NCI-H1694 (cell line): ENCODE results near the gene LIPN.

Source experiments
- DNase-seq: peaks from one replicate; lab custom pipeline; 2025; lab: John Stamatoyannopoulos, UW

The LIPN gene

DNA sequence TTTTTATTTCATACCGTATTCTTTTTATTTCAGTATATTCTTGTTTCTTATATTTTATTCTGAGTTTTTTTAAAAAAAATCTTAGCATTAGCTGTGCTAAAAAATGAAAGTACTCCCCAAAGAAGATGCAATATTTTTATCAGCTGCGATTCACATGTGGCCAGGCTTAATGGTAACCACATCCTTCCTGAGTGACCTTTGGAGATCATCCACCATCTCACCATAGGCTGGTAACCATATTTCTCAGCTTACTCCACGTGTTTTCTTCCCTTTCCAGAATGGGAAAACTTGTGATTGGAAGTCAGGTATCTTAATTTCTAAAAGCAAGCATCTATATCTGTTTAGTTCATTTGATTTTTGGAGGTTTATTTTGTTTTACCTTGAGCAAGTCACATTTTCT, 23.9 kb downstream of the LIPN start:
- no peak for DNase-seq

DNA sequence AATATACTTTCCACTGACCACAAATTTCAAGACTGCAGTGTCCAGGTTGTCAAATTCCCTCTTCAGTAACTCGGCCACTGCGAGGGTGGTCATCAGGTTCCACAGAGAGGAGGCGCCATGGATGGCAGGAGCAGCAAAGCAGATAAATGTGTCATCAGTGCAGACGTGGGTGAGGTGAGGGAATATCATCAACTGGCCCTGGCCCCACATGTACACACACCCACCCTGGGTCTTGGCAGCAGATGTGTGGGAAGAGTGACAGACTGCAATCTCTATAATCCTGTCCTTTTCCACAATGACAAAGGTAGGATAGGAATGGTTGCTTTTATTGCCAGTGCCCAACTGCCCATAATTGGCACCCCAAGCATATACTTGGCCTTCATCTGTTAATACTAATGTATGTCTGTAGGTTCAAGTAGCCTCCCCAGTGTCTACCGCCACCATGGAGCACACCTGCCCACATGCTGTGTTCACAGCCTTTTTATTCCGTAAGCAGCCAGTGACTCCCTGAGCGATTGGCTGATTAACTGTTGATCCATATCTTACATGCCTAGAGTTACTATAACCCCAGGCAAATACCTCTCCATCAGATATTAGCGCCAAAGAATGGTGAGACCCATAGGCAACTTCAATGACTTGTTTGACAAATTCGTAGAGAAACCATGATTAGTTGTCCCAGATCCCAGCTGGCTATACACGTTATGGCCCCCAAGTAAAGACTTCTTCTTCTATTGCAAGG, 26.4 kb downstream of the LIPN start:
- DNase-seq = no peak

DNA sequence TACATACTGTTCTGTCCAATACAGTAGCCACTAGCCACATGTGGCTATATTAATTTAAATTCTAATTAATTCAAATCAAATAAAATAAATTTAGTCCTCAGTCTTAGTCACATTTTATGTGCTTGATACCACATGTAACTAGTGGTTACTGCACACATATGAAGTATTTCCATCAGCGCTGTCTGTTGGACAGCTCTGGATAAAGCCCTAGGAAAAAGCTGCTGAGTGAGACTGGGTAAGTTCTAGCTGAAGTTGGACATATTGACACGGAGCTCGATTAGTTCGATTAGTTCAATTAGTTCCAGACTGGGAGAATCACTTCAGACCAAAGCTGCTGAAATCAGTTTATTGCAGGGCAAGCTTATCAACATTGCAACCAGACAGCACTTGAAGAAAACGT, 27.6 kb downstream of the LIPN start:
- DNase-seq = no peak

DNA sequence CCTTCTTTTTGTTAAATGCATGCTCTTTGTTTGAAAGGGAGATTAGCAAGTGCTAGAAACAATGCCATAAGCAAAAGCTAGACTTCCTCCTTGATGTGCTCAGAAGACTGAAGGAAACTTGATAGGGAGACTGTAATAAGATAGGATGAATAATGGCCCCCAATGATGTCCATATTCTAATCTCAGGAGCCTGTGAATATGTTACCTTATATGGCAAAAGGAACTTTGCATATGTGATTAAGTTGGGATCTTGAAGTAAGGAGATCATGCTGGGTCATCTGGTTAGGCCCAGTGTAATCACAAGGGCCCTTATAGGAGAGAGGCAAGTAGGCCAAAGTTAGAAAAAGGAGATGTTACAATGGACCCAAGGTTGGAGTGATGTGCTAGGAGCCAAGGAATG, 29.1 kb downstream of the LIPN start:
- DNase-seq = no peak

DNA sequence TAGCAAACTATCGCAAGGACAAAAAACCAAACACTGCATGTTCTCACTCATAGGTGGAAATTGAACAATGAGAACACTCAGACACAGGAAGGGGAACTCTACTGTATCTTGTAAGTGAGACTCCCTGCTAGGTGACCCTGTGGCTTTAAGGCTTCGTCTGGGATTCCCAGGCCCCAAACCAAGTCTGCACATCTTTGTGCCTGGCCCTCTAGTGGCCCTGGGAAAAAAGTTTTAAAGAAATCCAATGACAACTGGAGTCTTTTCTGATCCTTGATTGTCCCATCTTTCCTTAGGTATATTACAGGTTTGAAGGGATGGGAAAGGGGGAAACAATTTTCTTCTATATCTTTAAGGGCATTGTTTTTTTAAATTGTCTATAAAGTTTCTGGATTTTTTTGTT, 32.1 kb downstream of the LIPN start:
- no peak for DNase-seq

DNA sequence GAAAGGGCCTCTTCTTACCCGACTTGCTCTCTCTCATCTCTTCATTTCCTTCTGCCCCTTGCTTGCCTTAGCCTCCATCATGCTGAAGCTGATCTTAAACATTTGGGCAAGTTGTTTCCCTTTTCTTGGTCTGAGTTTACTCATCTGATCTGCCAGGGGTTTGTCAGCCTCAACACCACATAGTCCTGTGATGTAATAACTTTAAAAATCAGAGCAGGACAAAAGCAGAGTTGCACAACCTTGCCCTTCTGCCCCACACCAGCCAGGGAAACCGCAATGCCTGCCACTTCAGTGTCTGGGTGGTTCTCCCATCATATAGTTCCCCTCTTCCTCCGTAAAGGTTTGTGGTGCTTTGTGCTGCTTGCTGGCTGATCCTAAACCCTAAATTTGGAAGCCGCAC, 32.8 kb downstream of the LIPN start:
- no peak for DNase-seq

DNA sequence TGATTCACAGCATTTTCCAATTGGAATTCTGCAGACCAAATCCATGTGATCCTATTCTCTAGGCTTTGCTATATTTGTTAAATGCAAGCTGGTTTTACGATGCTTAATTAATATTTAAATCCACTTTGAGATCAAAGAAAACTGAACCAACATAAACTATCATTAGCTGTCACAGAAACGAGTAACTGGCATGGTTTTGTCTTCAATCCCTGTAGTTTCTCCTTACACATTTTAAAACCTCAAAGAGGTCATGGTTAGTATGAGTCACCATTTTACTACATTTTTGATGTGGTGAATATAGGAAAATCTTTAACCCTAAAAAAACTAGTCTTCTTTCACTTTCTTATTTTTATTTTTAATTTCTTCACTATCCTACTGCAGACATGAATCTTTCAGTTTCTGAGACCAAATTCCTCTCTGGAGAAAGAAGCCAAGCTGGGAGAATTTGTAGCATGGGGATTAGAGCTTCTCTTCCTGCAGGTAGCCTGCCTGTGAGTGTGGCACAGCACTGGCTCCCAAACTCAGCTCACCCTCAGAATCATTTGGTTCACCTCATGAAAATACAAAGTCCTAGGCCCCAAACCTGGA, 34.0 kb downstream of the LIPN start:
- no peak for DNase-seq

DNA sequence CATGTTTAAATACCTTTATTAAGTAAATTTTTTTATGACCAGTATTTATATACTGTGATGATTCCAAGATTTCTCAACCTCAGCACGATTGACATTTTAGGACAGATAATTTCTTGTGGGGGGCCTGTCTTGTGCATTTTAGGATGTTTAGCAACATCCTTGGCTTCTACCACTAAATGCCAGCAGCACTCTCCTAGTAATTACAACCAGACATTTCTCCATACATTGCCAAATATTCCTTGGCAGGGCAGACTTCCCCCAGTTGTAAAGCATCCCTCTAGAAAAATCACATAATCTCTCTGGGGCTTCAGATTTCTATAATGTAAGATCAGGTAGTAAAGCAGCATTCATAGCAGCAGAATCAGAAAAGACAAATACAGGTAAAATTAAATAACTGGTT, 34.9 kb downstream of the LIPN start:
- DNase-seq = no peak

DNA sequence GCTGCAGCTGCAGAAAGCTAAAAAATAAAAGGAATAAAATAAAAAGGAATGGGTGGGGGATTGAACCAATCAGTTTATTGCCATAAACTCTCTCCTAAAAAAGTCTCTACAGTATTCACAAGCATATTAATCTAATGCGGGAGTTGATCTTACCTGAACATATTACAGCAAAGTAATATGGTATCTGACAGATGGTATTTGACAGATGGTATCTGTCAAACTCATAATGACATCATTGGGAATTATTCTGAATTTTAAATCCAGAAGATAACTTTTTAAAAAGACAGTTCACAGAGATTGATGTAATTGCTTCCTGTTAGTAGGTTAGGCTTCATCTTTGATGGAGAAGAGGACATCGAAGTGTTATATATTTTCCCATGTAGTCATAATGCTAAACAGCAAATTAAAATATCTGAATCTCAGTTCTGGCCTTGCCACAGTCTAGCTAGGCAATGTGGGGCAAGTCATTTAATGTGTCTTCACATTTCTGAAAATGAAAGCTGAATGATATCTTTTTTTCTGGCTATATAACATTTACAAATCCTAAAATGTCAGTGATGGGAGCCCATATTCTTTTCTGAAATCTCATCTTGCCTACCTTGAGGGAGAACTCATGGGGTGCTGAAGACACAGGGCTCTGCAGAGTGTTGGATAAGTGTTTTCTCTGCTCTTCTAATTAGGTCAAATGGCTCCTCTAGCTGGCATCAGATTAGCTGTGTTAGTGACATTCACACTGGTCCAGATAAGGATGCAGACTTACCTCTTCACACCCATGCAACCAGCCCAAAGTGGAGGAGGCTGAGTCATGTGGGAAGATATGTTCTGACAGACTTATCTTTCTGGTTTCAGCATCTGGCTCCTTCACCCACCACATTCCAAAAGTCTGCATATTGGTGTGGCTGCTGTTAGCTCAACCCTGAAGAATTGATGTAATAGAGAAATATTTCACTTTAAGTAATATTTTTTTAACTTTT, 40.6 kb downstream of the LIPN start:
- DNase-seq = peak; percentile 8

DNA sequence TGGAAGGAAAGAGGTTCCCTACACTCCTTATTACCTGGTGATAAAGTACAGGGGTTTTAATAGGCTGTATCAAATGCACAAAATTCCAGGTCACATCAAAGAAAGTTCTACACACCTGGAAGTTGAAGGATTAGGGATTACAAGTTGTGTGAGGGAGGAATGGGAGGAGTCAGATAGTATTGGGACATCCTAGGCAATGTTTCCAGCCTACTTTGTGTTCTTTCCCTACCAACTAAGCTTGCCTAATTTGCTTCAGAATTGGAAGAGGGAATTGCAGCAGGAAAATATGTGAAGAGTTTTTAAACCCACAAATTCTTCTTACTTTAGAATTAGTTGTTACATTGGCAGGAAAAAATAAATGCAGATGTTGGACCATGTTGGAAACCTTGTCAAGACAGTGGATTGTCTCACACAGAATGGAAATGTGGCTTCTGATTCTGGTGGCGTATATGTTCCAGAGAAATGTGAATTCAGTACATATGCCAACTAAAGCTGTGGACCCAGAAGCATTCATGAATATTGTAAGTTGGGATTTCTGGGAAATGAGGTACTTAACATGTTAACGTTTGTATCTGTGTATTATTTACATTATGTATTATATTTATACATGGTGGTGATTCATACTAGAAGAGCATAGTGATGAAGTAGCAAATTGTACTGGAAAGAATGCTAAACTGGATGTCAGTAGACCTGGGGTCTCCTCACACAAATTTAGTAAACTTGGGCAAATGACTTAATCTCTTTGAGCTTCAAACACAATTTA, 42.9 kb downstream of the LIPN start, which contains the start of gene LIPM:
Gene LIPM, plus strand, starts transcription at position 208 of the 763 bp plus-strand sequence. Its CDS starts 167 bp downstream, at position 375.
- no peak for DNase-seq

DNA sequence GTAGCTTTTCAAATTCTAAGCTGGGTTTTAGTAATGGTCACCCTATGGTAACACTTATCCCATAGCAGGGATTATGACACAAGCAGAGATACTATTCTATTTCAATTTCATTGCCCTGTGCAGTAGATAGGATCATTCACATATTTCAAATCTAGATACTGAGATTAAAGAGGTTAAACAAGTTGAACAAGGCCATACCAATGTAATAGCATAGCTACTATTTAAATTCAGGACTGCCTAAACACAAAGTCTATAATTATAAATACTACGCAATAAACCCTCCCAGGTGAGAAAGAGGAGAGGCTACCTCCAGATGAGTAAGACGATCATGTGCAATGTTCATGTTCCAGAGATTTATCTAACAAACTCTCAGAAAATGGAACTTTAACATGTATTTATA, 43.8 kb downstream of the LIPN start:
- no peak for DNase-seq

DNA sequence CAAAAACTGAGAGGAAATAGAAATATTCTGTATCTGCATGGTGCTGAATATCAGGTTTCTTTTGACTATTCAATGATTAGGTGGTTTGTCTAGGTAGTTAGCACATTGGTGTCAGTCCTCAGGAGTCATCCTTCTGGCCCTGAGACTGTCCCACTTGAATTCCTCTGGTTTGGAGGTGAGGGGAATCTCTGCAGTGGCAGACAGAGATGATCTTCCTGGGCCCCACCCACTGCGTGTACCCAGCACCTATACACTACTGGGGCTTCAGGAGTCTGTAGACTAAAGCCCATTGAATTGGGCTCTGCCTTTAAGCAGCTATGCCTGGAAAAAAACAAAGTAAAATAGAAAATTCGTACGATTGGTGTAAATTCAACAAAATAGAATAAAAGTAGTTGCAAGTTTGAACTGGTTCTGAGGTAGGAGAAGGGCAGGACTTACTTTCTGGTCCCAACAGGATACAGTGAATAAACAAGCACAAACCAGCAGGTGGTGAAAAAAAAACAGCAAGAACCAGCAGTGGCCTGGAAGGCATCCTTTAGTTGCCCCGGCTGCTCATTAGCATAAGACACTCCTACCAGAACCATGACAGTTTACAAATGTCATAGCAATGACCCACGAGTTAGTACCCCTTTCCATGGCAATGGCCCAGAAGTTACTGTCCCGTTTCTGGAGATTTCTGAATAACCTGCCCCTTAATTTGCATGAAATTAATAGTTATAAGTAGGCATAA, 44.4 kb downstream of the LIPN start:
- DNase-seq = no peak

DNA sequence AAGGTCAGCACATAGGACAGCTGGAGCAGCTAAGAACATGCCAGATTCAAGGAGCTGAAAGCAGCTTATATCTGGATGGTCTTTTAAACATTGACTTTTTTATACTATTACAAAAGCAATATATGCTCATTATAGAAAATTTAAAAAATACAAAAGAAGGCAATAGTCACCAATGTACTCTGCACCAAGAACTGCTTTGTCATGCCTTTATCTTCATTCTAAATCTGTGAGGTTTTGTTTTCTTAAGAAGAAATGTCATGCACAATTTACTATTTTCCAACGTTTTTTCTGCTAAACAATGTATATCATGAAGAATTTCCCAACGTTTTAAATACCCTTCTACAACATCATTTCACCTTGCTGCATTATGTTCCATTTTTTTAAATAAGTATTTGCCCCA, 45.5 kb downstream of the LIPN start:
- no peak for DNase-seq

DNA sequence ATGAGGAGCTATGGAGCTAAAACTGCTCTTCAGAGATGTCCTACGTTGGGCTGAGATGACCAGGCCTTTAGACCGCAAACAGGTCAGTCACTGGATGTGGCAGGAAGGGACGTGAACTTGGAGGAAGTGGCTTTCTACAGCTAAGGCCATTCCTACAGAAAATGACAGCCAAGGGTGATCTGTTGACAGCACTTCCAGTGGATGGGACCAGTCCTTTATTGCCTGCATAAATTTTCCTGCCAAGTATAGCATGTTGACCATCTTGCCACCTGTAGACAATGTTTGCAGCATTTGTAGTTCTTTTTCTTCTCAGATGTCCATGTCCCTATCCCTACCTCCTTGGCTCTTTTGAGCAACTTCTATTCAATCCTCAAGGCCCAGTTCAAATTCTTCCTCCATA, 46.1 kb downstream of the LIPN start:
- no peak for DNase-seq

DNA sequence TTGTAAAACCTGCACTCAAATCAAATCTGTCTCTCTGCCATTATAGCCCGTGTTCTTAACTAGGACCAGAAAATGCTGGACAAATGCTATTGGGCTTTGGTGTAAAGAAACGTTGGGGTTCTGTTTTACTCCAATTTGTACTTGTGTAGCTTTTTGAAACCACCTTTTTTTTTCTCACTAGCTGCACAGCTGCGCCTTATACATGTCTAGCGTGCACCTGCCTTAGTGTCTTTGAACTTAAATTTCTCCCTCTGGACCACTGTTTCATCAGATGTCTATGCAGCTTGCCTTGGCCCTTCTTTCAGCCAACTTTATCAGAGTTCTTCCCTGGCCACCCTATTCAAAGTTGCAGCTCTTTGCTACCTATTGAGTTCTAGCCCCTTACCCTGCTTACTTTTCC, 49.8 kb downstream of the LIPN start:
- DNase-seq = no peak

DNA sequence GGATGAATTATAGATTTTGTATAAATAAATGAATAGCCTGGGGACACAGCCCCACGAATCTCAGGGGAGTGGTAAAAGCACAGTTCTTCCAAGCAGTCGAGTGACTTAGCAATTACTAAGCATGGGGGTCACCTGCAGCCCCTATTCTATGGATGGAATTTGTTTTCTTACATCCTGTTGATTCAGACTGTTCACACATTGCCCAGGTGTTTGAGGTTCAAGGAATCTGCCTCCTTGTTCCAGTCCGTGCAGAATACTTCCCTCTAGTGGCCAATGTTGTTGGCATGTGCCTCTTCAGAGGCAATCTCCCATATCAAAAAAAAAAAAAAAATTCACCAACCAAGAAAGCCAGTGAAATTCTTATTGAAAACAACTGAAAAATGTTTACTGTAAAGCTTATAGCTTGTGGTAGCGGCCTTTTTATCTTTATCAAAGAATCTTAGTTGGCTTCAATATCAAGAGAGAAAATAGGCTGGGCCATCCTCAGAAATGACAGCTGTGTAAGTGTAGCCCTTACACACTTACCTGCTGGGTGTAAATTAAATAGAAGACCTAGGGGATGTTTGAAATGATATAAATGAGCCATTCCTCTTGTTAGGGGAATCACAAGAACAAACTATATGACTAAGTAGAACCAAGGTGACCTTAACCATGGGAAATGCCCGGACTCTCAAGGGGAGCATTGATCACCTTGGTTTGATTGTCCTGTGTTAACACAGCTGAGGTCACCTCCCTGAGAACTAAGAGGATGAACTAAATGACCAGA, 50.6 kb downstream of the LIPN start:
- peak; percentile 51 for DNase-seq

DNA sequence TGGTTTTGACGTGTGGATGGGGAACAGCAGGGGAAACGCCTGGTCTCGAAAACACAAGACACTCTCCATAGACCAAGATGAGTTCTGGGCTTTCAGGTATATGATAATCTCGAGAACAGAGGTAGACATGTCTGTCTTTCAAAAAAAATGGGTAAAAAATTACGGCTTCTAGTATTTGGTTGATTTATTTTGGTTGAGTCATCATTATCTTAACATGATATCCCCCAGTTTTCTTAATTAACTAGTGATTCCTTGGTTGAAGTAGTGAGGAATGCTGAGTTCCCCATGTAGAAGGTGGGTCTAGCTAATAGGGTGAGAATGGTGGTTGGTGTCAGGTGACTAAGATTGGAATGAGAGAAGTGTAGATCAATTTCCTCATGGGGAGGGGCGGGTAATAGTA, 53.4 kb downstream of the LIPN start:
- DNase-seq = no peak

DNA sequence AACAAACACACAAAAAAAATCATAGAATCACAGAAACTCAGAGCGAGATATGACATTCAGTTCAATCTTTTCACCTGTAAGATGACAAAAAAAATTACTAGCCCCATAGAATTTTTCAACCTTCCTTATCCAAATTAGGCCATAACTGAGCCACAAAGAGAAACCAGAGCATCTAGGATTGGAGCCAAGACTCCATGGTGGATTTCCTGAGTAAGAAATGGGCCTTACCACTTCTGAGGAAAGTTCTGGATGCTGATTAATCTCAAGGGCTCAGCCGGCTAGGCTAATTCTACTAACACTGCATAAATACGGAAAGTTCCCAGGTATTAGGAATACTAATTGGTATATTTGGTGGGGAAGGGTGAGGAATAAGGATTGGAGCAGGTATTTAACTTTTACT, 59.5 kb downstream of the LIPN start:
- DNase-seq = no peak

DNA sequence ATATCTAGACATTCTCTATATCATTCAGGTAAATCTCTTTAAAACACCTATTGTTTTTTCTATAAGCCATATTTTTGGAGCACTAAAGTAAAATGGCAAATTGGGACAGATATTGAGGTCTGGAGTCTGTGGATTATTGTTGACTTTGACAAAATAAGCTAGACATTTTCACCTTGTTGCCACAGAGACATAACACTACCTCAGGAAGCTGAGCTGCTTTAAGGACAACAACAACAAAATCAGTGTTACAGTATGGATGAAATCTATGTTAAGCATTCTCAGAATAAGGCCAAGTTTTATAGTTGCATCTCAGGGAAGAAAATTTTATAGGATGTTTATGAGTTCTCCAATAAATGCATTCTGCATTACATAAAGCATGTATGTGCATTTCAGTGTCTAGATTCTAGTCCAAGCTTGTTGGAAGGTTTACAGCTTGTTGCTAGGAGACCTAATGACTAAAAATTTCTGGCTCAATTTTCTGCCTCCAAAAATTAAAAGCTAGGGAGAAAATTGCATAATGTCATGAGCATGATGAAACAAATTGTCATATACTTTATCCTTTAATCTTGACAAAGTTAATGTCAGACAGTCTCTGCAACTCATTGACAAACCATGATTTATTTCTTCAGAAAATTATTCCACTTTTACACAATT, 61.1 kb downstream of the LIPN start:
- DNase-seq = peak; percentile 12

DNA sequence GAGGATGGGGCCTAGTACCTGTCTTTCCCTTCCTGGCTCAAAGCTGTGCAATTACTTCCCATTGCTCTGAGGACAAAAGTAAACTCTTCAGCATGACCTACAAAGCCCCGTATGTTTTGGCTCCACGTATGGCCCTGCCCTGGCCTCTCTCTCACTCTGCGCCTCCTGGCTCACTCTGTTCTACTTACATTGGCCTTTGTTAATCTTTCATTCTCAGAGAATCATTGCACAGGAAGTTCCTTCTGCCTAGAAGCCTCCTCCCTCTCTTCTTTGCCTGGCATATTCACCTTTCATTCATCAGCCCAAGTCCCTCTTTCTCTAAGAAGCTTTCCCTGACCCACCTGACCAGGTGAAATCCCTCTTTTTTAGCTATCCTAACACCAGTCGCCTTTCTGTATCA, 66.6 kb downstream of the LIPN start:
- no peak for DNase-seq
